NCI-H187 (cell line): ENCODE data around the gene RBM20.
"Not testable (repeated sequence)": the region's sequence is repeated elsewhere in the genome, so short reads cannot be mapped to it uniquely, and the experiment has no call there.

ENCODE experiments used
- DNase-seq, 2 experiments: peaks; one replicate each; lab custom pipeline; 2025; lab: John Stamatoyannopoulos, UW

RBM20 gene

DNA sequence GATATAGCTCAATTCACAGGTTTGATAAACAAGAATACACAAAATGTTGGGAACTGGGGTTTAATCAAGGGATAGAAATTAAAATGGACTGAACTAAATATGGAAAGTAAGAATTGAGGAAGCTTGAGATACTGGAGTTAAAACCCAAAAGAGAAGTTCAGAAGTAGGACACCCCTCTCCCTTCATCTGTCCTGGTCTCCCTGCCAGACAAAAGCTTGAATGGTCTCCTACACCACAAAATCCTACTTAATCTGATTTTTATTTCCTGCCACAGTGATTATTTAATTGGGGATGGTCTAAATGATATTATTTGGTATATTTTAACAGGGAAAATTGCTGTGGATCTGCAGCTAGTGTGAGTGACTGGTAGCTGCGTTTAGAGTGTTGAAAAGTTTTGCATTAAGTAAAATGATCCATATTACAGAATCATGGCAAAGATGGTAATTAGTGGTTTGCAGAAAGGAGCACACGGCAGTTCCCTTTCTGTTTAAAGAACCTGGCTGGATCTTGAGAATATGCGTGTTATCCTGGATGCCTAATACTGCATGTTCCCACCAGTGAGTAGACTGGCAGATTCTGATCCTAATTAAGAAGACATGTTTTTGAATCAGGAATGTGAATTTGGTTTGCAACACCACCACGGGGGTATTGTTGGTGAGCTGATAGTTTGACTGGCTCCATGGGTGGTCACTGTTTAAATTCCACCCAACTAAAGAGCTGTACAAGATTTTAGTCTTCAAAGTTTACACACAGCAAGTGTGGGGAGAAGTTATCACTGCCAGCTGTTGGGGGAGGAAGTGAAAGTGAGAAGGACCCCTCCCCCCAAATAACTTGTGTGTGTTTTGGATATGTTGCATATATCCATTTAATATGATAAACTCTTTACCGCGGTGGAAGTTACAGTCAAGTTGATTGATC lies 5.5 kb downstream of the RBM20 start:
- DNase-seq: no peak

DNA sequence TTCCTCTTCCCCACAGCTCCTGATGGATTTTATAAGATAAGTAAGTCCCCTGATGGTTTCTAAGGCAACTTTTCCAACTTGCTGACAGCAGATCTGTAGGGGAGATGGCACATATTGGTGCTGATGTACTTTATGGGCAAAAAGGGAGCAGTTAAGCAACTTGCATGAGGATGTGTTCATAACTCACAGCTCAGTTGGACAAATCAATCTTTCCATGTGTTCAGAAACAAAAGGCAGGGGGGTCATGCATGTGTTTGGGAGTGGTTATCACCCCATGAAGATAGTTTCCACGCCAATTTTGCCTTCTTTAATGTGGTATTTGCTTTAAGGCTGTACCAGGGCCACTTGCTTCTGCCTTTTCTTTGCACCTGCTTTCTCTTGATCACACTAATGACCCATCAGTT lies 6.1 kb downstream of the RBM20 start:
- DNase-seq: no peak

DNA sequence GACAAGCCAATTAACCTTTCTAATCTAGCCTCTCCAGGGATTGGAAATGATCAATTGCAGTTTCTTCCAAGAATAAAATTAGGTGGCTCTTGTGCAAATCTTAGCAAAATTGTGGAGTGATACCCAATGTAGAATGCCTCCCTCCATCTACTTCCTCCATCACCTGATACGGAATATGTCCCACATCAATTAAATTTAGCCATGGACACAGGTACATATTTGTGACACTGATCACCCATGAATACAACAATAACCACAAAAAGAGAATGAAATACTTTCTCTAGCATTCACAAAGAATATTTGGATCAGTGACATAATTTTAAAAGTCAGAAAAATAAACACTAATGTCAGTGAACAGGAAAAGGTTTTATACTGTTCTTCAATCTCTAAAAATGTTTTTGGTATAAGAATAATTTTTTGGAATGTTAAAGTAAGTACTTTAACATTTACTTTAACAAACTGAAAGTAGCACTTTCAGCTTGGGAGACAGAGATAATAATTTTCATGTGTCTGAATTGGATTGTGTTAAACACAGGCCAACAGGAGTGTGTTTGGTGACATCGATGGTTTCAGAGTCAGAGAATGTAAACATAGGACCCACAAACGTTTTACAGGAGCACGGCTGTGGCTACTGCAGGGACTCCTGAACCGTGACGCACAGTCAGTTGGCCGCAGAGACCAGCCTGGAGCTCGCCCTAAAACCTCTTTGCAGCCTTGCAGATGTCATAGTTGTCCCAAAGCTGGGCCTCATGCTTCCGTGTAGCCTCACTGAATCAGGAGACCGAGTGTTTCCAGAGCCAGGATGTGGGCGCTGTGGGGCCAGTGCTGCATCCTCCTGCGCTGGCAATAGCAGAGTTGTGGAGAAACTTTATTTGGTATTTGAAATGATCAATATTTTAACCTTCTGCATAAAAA lies 7.2 kb downstream of the RBM20 start:
- no peak for DNase-seq

DNA sequence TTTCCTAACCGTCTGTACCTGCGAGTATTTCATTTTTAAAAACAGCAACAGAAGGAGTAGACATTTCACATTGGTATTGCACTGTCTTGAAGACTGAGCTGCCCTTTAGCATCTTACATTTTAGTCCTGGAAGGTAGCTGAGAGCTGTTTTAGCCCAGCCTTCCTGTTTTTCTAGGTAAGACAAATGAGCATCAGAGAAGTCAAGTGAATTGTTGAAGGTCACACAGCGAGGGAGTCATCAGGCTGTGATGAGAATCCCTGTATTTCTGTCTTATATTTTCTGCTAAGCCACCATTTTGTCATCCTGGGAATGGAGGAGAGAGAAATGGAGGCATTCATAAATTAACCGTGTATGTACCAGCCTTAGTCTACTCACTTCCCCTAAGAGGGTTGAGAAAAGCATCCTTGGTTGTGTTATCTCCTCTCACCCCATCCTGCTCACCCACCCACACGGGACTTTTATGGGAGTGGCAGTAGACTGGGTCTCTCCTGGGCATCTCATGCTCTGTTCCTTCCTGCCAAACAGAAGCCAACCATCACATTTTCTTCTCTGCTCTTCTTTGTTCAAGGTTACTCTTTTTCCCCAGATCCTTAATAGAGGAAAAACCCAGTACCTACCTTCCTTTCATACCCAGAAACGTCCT lies 8.5 kb downstream of the RBM20 start:
- no peak for DNase-seq

DNA sequence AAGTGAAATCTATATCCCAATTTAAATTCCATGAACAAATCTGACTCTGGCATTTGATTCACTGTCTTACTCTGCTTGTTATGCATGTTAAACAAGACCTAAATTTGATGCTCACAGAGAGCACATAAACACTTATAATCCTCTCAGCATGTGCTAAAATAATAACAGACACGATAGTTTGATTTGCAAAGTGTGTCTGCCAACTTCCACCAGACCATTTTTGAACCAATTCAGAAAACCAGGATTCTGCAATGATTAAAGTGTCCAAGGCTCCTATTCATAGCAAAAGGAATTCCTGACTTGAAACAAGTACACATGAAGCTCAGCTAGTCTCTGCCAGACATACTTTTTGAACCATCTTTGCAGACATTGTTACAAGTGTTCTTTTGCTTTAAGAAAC lies 11.2 kb downstream of the RBM20 start:
- DNase-seq: no peak

DNA sequence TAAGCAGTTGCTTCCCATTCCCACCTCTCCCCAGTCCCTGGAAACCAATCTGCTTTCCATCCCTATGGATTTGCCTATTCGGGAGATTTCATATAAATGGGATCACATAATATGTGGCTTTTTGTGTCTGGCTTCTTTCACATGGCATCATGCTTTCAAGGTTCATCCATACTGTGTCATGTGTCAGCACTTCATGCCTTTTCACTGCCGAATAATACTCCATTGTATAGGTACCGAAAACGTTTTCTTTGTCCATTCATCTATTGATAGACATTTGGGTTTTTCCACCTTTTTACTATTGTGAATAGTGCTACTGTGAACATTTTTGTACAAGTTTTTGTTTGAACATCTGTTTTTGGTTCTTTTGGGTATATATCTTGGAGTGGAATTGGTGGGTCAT lies 12.5 kb downstream of the RBM20 start:
- DNase-seq: no peak

DNA sequence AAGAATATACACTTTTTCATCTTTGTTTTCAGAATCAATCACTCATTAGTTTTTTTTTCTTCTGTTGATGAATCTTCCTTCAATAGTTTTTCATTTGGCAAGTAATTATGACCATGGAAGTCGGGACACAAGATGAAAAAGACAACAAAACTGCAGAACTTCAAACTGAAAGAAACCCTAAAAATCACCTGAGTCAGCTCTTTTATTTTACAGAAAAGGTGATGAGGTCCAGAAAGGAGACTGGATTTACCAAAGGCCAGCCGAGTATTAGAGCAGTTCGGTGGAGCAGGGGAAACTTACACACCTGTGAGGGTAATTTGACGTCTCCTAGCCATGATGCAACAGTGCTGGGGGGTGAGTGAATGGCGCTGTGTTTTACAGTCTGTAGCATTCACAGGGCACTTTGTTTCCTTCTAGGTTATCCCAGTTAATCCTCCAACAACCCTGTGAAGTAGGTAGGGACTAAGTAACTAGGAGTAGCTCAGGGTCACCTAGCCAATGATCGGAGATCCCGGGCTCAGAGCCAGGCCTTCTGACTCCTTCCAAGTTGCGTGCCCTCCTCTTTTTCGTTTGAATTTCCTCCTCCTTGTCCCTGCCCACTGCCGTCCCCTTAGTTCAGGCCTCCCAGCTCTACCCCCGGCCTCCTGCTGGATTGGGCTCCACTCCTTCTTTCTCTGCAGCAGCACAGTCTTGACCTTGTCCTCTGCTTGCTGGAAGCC lies 14.0 kb downstream of the RBM20 start:
- no peak for DNase-seq

DNA sequence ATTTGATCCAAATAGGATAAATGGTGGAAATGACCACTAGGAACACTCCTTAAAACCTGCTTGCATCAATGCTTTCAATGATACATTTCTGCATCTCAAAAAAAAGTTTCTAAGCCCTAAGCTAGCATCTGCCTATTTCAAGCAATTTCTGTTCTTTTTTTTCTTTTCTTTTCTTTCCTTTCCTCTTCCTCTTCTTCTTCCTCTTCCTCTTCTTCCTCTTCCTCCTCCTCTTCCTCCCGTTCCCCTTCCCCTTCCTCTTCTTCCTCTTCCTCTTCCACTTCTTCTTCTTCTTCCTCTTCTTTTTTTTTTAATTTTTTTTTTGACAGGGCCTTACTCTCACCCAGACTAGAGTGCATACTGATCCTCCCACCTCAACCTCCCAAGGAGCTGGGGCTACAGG lies 15.4 kb downstream of the RBM20 start:
- no peak for DNase-seq

DNA sequence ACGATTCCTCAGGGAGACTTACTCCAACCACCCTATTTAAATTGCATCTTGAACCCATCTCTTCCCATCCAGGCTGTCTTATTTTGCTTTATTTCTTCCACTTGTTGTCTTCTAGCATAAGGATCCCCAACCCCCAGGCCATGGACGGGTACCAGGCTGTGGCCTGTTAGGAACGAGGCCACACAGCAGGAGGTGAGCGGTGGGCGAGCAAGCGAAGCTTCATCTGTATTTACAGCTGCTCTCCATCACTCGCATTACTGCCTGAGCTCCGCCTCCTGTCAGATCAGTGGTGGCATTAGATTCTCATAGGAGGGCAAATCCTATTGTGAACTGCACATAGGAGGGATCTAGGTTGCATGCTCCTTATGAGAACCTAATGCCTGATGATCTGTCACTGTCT lies 16.2 kb downstream of the RBM20 start:
- DNase-seq: not testable (repeated sequence)

DNA sequence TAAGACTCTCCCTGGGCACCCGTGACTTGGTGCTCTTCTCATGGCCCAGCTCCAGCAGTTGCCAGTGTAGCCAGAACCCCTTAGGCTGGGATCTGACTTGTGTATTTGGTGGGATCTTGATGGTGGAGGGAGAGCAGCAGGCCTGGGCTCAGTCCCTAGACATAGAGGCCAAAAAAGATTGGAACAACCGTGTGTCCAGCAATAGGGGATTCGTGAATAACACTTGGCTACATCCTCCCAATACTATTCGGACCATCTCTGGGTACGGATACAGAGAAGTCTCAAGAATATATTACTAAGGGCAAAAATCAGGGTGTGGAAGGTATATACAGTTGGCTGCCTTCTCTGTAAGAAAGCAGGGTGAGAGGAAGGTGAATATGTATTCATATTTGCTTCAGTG lies 17.2 kb downstream of the RBM20 start:
- no peak for DNase-seq

DNA sequence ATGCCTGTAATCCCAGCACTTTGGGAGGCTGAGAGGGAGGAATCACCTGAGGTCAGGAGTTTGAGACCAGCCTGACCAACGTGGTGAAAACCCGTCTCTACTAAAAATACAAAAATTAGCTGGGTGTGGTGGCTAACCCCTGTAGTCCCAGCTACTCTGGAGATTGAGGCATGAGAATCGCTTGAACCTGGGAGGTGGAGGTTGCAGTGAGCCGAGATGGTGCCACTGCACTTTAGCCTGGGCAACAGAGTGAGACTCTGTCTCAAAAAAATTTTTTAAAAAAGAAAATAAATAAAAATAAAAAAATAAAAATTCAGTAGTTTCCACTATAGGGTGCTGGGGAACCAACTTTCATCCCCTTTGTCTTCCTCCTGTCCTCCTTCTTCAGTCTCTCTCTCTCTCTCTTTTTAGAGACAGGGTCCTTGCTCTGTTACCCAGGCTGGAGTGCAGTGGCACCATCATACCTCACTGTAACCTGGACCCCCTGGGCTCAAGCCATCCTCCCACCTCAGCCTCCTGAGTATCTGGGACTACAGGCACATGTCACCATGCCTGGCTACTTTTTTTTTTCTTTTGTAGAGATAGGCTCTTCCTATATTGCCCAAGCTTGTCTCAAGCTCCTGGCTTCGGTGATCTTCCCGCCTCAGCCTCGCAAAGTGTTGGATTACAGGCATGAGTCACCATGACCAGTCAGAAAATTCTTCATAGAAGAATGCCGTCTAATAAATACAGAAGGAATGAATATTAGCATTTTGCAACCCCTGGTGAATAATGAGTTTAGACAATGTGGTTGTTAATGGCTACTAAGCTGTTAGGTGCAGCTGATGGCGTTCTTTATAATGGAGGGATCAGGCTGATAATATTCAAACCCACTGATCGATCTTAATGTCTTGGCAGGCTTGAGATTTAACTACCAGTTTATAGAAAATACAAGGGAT lies 20.6 kb downstream of the RBM20 start:
- DNase-seq: no peak

DNA sequence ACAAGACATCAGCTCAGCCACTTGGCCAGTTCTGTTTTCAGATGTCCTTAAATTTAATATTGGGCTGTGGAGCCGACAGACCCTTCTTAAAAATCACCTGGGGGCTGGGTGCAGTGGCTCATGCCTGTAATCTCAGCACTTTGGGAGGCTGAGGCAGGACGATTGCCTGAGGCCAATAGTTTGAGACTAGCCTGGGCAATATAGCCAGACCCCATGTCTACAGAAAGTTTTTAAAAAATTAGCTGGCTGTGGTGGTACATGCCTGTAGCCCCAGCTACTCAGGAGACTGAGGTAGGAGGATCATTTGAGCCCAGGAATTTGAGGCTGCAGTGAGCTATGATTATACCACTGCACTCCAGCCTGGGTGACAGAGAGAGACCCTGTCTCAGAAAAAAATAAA lies 22.1 kb downstream of the RBM20 start:
- not testable (repeated sequence) for DNase-seq

DNA sequence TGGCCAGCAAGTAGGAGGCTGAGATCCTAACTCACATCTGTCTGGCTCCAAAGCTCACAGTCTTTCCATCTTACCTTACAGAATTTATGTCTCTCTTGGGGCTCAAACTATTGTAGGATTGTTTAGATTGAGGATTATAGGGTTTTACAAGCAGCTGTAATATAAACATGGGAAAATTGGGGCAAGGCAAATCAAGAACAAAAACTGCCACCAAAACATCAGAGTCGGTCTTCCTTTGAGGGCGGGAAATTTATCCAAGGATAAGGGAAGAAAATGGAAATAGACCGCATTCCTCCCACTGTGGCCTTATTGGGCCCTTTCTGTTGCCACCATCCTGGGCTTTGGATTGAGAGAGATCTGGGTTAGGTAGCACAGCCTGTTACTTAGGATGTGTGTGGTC lies 22.5 kb downstream of the RBM20 start:
- DNase-seq: no peak

DNA sequence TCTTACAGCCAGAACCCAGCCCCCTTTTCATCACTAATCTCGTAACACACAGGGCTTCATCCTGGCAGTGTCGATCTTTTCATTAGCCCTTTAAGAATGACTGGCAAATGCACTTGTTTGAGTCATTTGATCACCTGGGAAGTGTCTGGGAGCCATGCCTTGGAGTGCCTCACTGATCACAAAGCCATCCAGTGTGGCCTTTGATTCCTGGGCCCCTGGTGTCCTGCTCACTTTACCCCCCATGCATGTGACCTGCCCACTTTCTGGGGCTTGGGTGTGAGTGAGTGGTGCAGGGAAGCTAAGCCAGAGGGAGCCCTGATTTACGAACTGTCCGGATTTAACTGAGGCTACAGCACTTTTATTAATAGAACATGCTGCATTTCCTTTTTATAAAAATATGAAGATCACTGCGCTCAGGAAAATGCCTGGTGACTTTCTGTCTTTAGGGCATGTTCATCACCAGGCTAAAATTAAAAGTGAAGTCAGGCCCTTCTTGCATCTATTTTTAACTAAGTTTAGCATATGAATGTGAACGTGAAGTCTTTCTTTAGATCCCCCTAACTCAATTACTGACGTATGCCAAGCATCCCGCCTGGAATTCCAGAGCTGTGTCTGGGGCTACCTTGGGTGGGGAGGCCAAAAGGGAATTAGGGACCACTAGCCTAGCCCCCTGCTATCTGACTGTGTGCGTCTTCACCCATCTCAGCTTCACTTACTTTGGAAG lies 23.6 kb downstream of the RBM20 start:
- DNase-seq: no peak

DNA sequence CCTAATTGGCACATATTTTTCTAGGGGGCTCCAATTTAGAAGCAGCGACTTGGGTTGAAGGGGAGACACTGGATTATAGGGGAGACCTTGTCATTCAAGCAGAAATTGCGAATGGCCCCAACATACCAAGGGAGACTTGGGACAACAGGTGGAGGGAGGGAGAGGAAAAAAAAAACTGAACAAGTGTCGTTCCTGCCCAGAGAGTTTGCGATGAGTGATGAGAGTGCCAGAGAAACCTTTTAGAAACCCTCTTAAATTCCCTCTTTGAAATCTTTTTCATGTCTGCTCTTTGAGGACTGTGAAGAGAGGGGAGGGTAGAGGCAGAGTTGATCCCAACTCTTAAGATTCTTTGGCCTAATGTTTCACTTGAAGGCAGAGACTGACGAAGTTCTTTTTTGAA lies 24.3 kb downstream of the RBM20 start:
- no peak for DNase-seq

DNA sequence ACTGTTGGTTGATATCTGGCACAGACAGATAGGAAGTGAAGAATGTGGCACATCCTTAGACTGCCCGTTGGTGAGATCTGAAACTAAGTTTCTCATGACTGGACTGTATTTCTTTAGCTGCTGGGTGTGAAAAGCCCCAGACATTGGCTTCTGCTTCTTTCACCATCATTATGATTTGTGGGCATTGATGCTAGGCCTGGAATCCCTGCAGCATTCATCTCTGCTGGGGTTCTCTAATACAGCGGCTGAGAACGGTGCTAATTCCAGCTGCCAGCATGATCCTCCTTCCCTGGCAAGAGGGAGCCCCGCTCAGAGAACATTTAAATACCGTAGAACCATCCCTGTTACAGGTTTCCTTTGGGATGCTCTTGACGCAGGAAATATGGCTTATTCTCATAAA lies 26.2 kb downstream of the RBM20 start:
- DNase-seq: no peak

DNA sequence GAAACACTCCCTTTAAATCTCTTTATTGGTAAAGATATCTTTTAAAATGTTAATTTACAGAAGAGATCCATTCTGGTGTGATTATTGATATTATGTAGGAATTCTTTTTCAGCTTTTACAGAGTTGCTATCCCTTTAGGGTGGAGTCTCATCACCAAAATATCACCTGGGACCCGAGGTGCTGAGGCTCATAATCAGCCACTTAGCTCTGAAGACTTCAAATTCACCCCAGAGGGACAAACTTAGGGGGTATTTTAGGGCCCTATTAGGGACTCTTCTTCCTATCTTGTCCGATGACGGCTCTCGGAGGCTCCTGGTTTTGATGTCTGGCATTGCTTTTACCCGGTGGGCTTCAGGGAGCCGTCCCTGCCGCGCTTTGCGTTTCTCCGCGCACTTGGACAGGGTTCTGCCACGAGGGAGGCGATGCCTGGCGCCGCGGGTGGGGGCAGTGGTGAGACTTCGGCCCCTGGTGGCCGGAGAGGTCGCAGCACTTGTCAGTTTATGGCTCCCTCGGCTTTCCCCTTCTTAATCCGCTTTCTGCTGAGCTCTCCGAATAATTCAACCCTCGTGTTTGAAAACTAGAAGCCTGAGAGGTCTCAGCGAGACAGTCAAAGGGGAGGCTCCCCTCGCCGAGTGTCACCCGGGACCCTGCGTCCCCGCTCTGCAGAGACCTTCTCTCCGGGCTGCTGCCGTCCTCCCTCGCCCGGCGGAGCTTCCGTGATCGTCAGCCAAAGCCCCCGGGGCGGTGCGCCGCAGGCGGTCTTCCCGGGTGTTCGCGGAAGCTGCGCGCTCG lies 27.8 kb downstream of the RBM20 start:
- DNase-seq: no peak

DNA sequence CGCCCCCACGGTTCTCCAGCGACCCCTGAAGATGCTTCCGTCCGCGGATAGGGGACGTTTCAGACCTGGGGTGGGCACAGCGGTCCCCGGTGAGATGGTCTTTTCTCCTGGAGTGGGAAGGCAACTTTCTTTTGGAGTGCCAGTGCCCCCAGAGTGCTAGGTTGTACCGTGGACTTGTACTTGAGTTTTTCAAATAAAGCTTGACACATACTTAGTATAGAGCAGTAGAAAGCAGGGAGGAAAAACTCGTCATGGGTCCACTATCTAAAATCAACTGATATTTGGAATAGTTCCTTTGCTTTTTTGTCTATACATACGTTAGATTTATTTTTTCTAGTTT lies 28.4 kb downstream of the RBM20 start:
- DNase-seq: no peak

DNA sequence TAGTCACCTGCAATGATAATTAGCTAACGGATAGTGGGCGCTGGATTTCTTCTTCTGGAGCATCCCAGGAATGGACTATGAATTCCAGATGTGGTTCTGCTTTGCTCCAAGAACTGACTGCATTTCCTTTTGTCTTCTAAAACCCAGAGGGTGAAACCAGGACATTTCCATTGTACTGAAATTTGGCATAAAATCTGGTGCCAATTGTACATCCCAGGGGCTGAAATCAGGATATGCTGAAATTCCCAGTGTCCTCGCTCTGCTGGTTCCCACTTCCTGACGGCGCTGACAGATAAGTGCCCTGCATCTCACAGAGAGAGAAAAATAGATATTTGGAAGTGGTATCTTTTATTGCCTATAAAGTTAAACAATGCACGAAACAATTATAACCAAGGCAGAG lies 31.9 kb downstream of the RBM20 start:
- no peak for DNase-seq
